ENCODE results near the gene FOXP1.

DNA sequence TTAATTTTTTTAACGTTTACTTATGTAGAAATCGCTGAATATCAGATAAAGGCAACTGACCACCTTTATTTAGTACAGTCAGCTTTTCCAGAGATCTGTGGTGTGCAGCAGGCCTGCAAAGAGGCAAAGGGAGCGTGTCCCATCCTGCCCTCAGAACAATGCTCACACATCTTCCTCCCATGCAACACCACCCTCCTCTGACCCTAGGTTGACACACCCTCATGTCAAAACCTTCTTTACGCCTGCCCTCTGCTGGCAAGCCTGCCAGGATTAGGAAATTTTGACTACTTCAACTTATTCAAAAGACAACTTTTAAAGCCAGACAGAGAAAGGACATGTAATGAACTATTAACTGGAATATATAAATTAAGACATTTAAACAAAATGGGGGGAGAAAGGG lies 513.7 kb downstream of the FOXP1 start:
- TF ChIP-seq, protein P1, sequence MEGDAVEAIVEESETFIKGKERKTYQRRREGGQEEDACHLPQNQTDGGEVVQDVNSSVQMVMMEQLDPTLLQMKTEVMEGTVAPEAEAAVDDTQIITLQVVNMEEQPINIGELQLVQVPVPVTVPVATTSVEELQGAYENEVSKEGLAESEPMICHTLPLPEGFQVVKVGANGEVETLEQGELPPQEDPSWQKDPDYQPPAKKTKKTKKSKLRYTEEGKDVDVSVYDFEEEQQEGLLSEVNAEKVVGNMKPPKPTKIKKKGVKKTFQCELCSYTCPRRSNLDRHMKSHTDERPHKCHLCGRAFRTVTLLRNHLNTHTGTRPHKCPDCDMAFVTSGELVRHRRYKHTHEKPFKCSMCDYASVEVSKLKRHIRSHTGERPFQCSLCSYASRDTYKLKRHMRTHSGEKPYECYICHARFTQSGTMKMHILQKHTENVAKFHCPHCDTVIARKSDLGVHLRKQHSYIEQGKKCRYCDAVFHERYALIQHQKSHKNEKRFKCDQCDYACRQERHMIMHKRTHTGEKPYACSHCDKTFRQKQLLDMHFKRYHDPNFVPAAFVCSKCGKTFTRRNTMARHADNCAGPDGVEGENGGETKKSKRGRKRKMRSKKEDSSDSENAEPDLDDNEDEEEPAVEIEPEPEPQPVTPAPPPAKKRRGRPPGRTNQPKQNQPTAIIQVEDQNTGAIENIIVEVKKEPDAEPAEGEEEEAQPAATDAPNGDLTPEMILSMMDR (IDR thresholded peaks at IDR 0.05) = peak; percentile 37 to 54 (median 48)
- no peak for TF ChIP-seq POLR2A (IDR thresholded peaks at IDR 0.05)
